GM21360 (cell line): Measurements from ENCODE around the gene TCEAL2.
A peak's percentile ranks its signal among the peaks of the same experiment; 100 is the strongest.
"Not testable (repeated sequence)": the region's sequence is repeated elsewhere in the genome, so short reads cannot be mapped to it uniquely, and the experiment has no call there.

Source experiments
- ATAC-seq: cut with Tn5 transposase; IDR thresholded peaks from one replicate; pipeline ENCODE4 v1.9.1; 2021; ENCODE audit warnings: mild to moderate bottlenecking, moderate library complexity; ENCODE audit not compliant: unreplicated experiment

Gene TCEAL2

DNA sequence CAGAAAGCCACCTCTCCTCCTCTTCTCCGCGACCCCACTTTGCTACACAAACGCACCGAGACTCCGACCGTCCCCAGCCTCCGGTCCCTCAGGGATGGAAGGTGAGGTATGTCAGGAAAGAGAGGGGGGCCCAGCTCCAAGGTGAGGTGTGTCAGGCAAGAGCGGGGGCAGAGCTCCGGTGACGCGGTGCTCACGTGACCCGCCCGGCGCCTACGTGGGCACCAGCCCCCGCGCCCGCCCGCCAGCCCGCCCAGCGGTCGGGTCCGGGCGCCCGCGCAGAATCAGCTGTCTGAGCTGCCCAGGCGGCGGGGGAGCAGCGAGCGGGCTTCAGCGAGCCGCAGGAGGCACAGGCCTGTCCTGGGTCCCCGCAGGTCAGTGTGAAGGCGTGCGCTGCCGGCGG lies at the start of gene TCEAL2:
TSS of gene TCEAL2 (plus strand) at position 244 of the 400 bp plus-strand sequence. CDS start 1,152 bp downstream, outside the sequence.
- not testable (repeated sequence) for ATAC-seq

DNA sequence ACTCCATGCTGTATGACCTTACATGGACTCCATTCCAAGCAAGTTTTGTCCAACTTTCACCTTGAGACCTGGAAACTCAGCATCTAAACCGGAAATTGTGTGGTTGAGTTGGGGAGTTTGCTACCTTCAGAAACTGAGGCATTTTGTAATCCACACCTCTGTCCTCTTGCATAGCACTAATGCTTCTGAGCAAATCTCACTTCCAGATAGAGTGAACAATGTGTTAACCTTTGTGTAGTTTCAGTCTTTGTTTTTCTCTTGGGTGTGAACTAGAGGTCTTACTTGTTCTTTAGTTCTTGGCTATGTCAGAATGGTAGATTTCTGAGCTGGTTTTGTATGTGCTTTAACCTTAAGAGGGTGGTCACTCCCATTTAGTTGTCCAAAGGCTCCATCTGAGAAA lies 48.1 kb upstream of the TCEAL2 start:
- ATAC-seq: no peak

DNA sequence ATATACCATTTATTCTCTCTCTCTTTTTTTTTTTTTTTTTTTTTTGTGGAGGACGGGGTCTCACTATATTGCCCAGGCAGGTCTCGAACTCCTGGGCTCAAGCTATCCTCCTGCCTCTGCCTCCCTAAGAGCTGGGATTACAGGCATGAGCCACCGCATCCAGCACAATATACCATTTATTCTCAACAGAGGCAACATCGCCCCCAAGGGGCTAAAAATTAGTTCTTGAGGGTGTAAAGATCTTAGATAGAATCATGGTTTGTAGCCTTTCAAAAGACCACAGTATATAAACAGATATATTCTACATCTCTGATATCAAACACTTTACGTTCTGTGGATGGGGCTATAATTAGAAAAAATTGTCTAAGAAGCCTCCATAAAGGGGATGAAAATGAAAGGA lies 39.8 kb upstream of the TCEAL2 start:
- ATAC-seq: no peak

GRCh38 chrX:102113367-102113766 lies 12.1 kb upstream of the TCEAL2 start:
- no peak for ATAC-seq

- ATAC-seq: no peak
Observed at GRCh38 chrX:102115748-102116147, 9.7 kb upstream of the TCEAL2 start.

DNA sequence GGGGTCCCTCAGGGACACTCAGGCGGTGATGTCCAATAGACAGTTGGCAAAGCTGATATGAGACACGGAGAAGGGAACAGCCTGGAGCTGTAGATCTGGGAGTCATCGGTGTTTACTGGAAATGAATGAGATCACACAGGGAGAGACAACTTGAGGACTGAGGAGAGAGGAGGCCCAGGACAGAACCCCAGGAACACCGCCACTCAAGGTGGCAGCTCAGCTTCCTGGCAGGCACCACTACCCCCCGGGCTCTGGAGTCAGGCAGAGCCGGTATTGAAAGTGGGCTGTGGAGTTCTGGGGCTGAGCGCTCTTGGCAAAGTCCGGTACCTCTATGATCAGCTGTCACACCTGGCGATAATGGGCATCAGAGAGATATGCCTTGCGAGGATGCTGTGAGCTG lies 465 bp upstream of the TCEAL2 start:
- ATAC-seq: not testable (repeated sequence)

DNA sequence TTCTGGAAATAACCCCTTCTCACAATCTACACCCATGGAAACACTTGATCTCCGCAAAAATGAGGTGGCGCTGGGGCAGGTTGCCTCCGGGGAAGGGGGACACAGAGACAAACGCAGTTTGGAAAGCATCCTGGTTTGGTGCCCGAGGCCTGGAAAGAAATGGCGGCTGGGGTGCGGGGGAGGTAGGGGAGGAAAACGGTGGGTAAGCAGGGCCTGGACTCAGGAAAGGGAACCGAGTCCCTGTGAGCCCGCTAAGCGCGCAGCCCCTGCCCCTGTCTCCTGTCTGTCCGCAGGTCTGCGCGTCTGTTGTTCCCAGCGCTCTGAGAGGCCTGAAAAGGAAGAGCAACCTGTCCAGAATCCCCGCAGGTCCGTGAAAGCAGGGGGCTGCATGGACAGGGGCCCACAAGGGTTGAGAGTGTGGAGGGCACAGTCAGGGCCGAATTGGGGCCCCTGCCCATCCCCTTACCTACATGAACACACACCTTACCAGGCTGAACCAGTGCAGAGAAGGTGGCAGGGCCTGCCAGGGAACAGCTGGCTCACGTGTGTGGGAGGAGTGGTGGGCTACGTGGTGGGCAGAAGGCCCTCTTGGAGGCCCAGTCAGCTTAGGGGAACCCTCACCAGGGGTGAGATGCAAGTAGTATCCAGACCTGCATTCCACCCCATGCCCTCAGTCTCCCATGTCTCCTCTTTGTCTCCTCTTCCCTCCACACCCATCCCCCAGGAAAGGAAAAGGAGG lies 770 bp downstream of the TCEAL2 start:
- not testable (repeated sequence) for ATAC-seq

DNA sequence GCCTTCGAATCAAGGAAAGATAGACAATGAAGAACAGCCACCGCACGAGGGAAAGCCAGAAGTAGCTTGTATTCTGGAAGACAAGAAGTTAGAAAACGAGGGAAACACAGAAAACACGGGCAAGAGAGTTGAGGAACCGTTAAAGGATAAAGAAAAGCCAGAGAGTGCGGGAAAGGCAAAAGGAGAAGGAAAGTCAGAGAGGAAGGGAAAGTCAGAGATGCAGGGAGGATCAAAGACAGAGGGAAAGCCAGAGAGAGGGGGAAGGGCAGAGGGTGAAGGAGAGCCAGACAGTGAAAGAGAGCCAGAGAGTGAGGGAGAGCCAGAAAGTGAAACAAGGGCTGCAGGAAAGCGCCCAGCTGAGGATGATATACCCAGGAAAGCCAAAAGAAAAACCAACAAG lies 1.4 kb downstream of the TCEAL2 start:
- no peak for ATAC-seq

DNA sequence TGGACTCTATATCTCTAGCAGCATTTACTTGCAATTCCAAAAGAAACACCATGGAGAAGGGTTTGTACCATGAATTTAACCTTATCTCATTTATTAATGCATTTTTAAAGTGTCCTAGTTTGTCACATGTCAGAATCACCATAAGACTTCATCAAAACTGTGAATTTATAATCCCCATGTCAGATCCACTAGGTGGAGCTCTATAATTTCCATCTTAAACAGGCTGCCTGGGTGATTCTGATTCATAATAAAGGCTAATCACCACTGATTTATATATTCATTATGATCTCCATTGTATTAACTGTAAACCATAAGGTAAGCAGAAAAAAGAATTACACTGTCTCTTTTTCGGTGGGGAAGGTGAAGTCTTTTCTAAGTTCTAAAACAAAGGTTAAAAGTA lies 4.0 kb downstream of the TCEAL2 start:
- ATAC-seq: no peak

DNA sequence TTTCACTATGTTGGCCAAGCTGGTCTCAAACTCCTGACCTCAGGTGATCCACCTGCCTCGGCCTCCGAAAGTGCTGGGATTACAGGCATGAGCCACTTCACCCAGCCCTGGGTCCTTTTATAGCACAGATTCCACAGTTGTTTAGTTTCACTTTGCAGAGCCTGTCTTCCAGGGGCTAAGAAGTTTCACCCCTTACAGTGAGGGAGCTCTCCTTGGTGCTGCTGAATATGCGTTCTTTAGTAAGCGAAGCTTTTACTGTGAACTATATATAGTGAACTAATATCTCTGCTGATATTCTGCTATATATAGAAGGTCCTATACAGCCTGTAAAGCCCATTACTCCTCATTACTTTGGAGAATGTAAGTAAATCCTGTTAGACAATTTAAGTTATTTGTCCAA lies 12.6 kb downstream of the TCEAL2 start:
- ATAC-seq: no peak

- not testable (repeated sequence) for ATAC-seq
Observed at GRCh38 chrX:102140876-102141275, 15.4 kb downstream of the TCEAL2 start.

GRCh38 chrX:102141631-102142030 lies 16.2 kb downstream of the TCEAL2 start:
- ATAC-seq: not testable (repeated sequence)

- ATAC-seq: not testable (repeated sequence)
Observed at GRCh38 chrX:102142274-102142673, 16.8 kb downstream of the TCEAL2 start, which contains the start of gene TCEAL6. TCEAL6 (minus strand) TSS chrX:102142481.

- no peak for ATAC-seq
Observed at GRCh38 chrX:102154218-102154860, 28.9 kb downstream of the TCEAL2 start.

DNA sequence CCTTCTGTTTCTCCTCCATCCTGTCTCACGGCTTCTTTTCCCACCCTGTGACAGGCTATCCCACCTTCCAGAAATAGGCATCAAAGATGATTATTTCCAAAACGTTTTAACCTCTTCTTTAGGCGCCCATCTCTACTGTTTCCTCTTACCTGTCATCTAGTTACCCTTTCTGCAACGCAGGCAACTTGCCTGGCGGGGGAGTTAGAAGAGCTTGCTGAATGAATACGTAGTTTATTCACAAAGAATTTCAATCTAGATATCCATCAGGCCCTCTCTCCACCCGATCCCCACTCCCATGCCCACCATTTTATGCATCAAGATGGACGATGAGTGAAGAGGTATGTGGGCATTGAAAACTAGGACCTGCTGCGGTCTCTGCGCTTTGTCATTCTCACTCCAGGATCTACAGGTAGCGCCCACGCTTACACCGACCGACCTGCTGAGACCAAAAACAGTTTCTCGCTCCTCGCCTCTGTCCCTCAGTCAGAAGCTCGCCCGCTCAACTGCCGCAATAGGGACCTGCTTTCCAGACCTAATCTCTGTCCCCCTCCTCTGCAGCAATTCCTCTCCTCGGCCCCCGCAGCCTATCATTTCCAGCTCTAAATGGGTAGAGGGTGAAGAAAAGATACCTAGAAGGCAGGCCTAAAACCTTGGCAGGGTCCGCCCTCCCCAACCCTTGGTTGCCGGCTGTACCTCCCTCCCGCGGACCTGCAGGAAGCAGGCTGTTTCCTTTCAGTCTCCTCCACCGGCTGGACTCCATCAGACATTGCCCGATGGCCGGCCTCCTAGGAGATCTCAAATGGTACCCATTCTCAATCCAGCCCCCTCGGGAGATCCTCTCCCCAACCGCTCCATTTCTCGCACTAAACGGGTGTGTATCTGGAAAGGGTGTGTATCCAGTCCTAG lies 29.7 kb downstream of the TCEAL2 start:
- peak; percentile 35 for ATAC-seq

DNA sequence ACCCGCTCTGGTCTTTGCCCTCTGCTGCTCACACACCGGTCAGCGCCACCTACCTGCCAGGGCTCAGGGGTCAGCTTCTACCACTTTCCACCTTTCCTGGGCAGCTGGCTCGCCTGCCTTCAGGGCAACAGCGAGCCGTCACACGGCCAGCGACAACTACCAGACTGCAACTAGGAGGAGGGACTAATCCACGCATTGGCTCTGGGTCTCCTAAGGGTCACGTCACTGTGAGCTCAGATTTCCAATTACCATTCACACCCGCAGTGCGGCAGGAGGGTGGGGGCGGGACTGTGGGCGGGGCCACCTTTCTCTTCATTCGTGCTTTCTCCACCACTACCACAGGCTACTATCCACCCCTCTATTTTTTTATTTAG lies 30.3 kb downstream of the TCEAL2 start, which contains the start of gene BEX5:
TSS of gene BEX5 (minus strand) at position 172 of the 374 bp plus-strand sequence. CDS start 1,712 bp downstream, outside the sequence.
- ATAC-seq: peak; percentile 96
